Stimulated activated CD4-positive, alpha-beta T cell treated with anti-CD3 and anti-CD28 coated beads, Interleukin-2, amount 100 ng/mL, for 4 hours (primary cell): ENCODE measurements around the gene MED12L.

Source experiments
- DNase-seq: peaks from one replicate; pipeline ENCODE4 v3.0.0-alpha.2; 2020; ENCODE audit warnings: low read depth

Gene MED12L

GRCh38 chr3:151415289-151415688 is 329.8 kb downstream of the MED12L start:
- DNase-seq, result no peak

- no peak for DNase-seq
These were observed 334.3 kb downstream of the MED12L start for GRCh38 chr3:151419806-151420205.

GRCh38 chr3:151421938-151422337 is 336.5 kb downstream of the MED12L start:
- no peak for DNase-seq

- DNase-seq, result no peak
These were observed 337.6 kb downstream of the MED12L start for GRCh38 chr3:151423091-151423490.

- no peak for DNase-seq
These were observed 340.3 kb downstream of the MED12L start for GRCh38 chr3:151425627-151426340.

GRCh38 chr3:151426341-151426657 is 340.8 kb downstream of the MED12L start:
- no peak for DNase-seq

- DNase-seq, result no peak
These were observed 342.9 kb downstream of the MED12L start for GRCh38 chr3:151428386-151428785.

GRCh38 chr3:151430821-151431484 is 345.5 kb downstream of the MED12L start:
- no peak for DNase-seq

- no peak for DNase-seq
These were observed 346.5 kb downstream of the MED12L start for GRCh38 chr3:151431940-151432339.

- DNase-seq, result no peak
These were observed 347.3 kb downstream of the MED12L start for GRCh38 chr3:151432616-151433372.

- no peak for DNase-seq
These were observed 348.9 kb downstream of the MED12L start for GRCh38 chr3:151434151-151434890.

GRCh38 chr3:151436675-151437446 is 351.4 kb downstream of the MED12L start:
- no peak for DNase-seq

GRCh38 chr3:151437906-151438305 is 352.4 kb downstream of the MED12L start:
- DNase-seq, result no peak

GRCh38 chr3:151439652-151440125 is 354.2 kb downstream of the MED12L start:
- DNase-seq, result no peak

- DNase-seq, result no peak
These were observed 355.5 kb downstream of the MED12L start for GRCh38 chr3:151440940-151441339.

GRCh38 chr3:151443583-151443982 is 358.1 kb downstream of the MED12L start:
- no peak for DNase-seq

GRCh38 chr3:151445273-151446001 is 360.0 kb downstream of the MED12L start:
- DNase-seq, result no peak

GRCh38 chr3:151446002-151446340 is 360.5 kb downstream of the MED12L start:
- no peak for DNase-seq

- DNase-seq, result no peak
These were observed 366.9 kb downstream of the MED12L start for GRCh38 chr3:151452368-151452767.

GRCh38 chr3:151452841-151453240 is 367.4 kb downstream of the MED12L start:
- DNase-seq, result no peak

GRCh38 chr3:151456065-151456464 is 370.6 kb downstream of the MED12L start:
- no peak for DNase-seq
